Measurements from ENCODE around the gene UCKL1.
"Not testable (repeated sequence)": the region's sequence is repeated elsewhere in the genome, so short reads cannot be mapped to it uniquely, and the experiment has no call there.

- not testable (repeated sequence) for TF ChIP-seq ELF4 (IDR thresholded peaks at IDR 0.05); FOXM1 (IDR thresholded peaks at IDR 0.05; ENCODE audit: borderline replicate concordance)
Measured at GRCh38 chr20:63929473-63929883, 26.7 kb downstream of the UCKL1 start.
